Activated naive CD4-positive, alpha-beta T cell treated with anti-CD3 and anti-CD28 coated beads, Interleukin-2, amount 10 ng/mL, durations not matched to agents 5 hours and 36 hours (primary cell): Measurements from ENCODE around the gene ZKSCAN3. TPM values are rescaled to one million over a fixed set of nuclear protein-coding genes. Genes with fewer than 3 reads are reported as not detected.

Experiments used
- total RNA-seq, 2 experiments: library from RNA; stranded (reverse); gene quantifications; one replicate each; pipeline ENCODE4 v1.2.3, GENCODE V29; 2021

ZKSCAN3 gene
- total RNA-seq, result 1 to 10 TPM; 6.3 to 6.6 TPM

GRCh38 chr6:28349892-28350737 is at the start of gene ZKSCAN3:
Gene ZKSCAN3 (plus strand): TSS chr6:28349947. CDS start chr6:28359587, 9,640 bp downstream.

GRCh38 chr6:28335564-28336283 is 14.0 kb upstream of the ZKSCAN3 start, which contains the start of gene ZSCAN31:
Gene ZSCAN31 (minus strand): TSS chr6:28336148. CDS start chr6:28329683, 6,465 bp downstream.

GRCh38 chr6:28399350-28400121 is 49.8 kb downstream of the ZKSCAN3 start, which contains the start of gene ZSCAN12:
Gene ZSCAN12 (minus strand): TSS chr6:28399747. CDS start chr6:28398405, 1,342 bp downstream.

Other genes with a start within 250 kb of the ZKSCAN3 start
- 1 to 10 TPM; 5.3 to 7.1 TPM for gene ZSCAN16, start 225.3 kb upstream of the ZKSCAN3 start, total RNA-seq
- gene ZKSCAN8, start 208.1 kb upstream of the ZKSCAN3 start, total RNA-seq, result 10 to 100 TPM; 22.5 to 22.8 TPM
- gene ZSCAN9, start 124.7 kb upstream of the ZKSCAN3 start, total RNA-seq, result 1 to 10 TPM; 2.4 to 3.6 TPM
- 1 to 10 TPM; 8.0 to 8.3 TPM for gene ZKSCAN4, start 97.7 kb upstream of the ZKSCAN3 start, total RNA-seq
- under 1 TPM in 1 of 2 experiments, not detected in 1; 0.20 TPM for gene NKAPL, start 90.7 kb upstream of the ZKSCAN3 start, total RNA-seq
- gene ZSCAN26, start 82.8 kb upstream of the ZKSCAN3 start, total RNA-seq, result 10 to 100 TPM; 10.9 to 11.0 TPM
- 1 to 10 TPM; 1.1 to 1.2 TPM for gene PGBD1, start 68.4 kb upstream of the ZKSCAN3 start, total RNA-seq
- gene ZSCAN31, start 13.8 kb upstream of the ZKSCAN3 start, total RNA-seq, result 1 to 10 TPM; 1.0 to 1.2 TPM
- 1 to 10 TPM; 7.2 to 7.4 TPM for gene ZSCAN12, start 49.8 kb downstream of the ZKSCAN3 start, total RNA-seq
- gene ZSCAN23, start 93.5 kb downstream of the ZKSCAN3 start, total RNA-seq, result 1 to 10 TPM; 1.6 to 1.8 TPM
- gene GPX6, start 165.8 kb downstream of the ZKSCAN3 start, total RNA-seq, result not detected
- not detected for gene GPX5, start 175.9 kb downstream of the ZKSCAN3 start, total RNA-seq